ENCODE data around the gene TRABD.
A peak's percentile ranks its signal among the peaks of the same experiment; 100 is the strongest.

Gene TRABD

GRCh38 chr22:50217543-50218152 is 31.9 kb downstream of the TRABD start:
- no peak for DNase-seq (ENCODE audit: low spot score)
- FAIRE-seq, result no peak

GRCh38 chr22:50218153-50218995 is 32.7 kb downstream of the TRABD start:
- DNase-seq (ENCODE audit: low spot score) (no peak), FAIRE-seq (no peak)

GRCh38 chr22:50218996-50219727 is 33.4 kb downstream of the TRABD start:
- DNase-seq (ENCODE audit: low spot score) (peak; percentile 73), FAIRE-seq (peak; percentile 53)

GRCh38 chr22:50219800-50220602 is 34.3 kb downstream of the TRABD start:
- FAIRE-seq, result no peak
- DNase-seq (ENCODE audit: low spot score), result no peak

GRCh38 chr22:50220603-50221409 is 35.1 kb downstream of the TRABD start:
- DNase-seq (ENCODE audit: low spot score), result no peak
- peak; percentile 76 for FAIRE-seq

GRCh38 chr22:50221410-50222300 is 35.9 kb downstream of the TRABD start:
- FAIRE-seq, result no peak
- no peak for DNase-seq (ENCODE audit: low spot score)

- DNase-seq (ENCODE audit: low spot score) (no peak), FAIRE-seq (no peak)
These were observed 36.8 kb downstream of the TRABD start for GRCh38 chr22:50222508-50222907.

GRCh38 chr22:50224071-50224470 is 38.4 kb downstream of the TRABD start:
- FAIRE-seq, result no peak
- DNase-seq (ENCODE audit: low spot score), result no peak

GRCh38 chr22:50225200-50225969 is 39.7 kb downstream of the TRABD start:
- DNase-seq (ENCODE audit: low spot score), result no peak
- FAIRE-seq, result no peak

GRCh38 chr22:50226063-50226874 is 40.6 kb downstream of the TRABD start:
- FAIRE-seq, result no peak
- no peak for DNase-seq (ENCODE audit: low spot score)

- FAIRE-seq (no peak), DNase-seq (ENCODE audit: low spot score) (no peak)
These were observed 41.1 kb downstream of the TRABD start for GRCh38 chr22:50226875-50227165.

- no peak for DNase-seq (ENCODE audit: low spot score)
- FAIRE-seq, result no peak
These were observed 42.0 kb downstream of the TRABD start for GRCh38 chr22:50227579-50228215.

- FAIRE-seq (no peak), DNase-seq (ENCODE audit: low spot score) (no peak)
These were observed 42.7 kb downstream of the TRABD start for GRCh38 chr22:50228366-50228765.

GRCh38 chr22:50229370-50229769 is 43.7 kb downstream of the TRABD start:
- no peak for DNase-seq (ENCODE audit: low spot score)
- FAIRE-seq, result no peak

- FAIRE-seq (no peak), DNase-seq (ENCODE audit: low spot score) (no peak)
These were observed 46.9 kb downstream of the TRABD start for GRCh38 chr22:50232481-50233151.

GRCh38 chr22:50233223-50233622 is 47.5 kb downstream of the TRABD start:
- DNase-seq (ENCODE audit: low spot score) (no peak), FAIRE-seq (peak; percentile 72)
